K562 (cell line): Measurements from ENCODE around the gene ZCCHC24. TPM values are rescaled to one million over a fixed set of nuclear protein-coding genes. Genes with fewer than 3 reads are reported as not detected.

Experiments used
- ASH1L ChIP-seq: fragments of 450-650 bp; IDR thresholded peaks from 2 replicates; pipeline ENCODE4 v1.6.1; 2018; ENCODE audit warnings: borderline replicate concordance, mild to moderate bottlenecking, low read depth; ENCODE audit not compliant: partially characterized antibody
- DPF2 ChIP-seq: fragments of 450-650 bp; IDR thresholded peaks from 2 replicates; pipeline ENCODE4 v1.6.1; 2016
- HIVEP1 ChIP-seq: fragments of 250-450 bp; sonication (Bioruptor Pico); IDR thresholded peaks from 2 replicates; pipeline ENCODE4 v1.4.0; 2020; ENCODE audit warnings: mild to moderate bottlenecking
- NR4A1 ChIP-seq, 2 experiments: fragments of 250-450 bp in 1 of 2; fragments of 450-650 bp in 1 of 2; sonication (Bioruptor Pico) in 1 of 2; IDR thresholded peaks; 2 replicates each; pipeline versions ENCODE4 v1.4.0 to v1.6.1; 2016 to 2020; ENCODE audit warnings: mild to moderate bottlenecking in 2 of 2, missing compliant biosample characterization in 1 of 2, missing genetic modification characterization in 1 of 2, moderate library complexity in 1 of 2
- RBM34 ChIP-seq: fragments of 200-400 bp; formaldehyde crosslinking; IDR thresholded peaks from 2 replicates; pipeline ENCODE4 v1.6.1; 2018; ENCODE audit warnings: low read length, borderline replicate concordance; ENCODE audit not compliant: insufficient read depth
- SMAD4 ChIP-seq: fragments of 250-450 bp; sonication (Bioruptor Pico); conservative IDR thresholded peaks from 2 replicates; pipeline ENCODE4 v1.8.0; 2021; ENCODE audit warnings: inconsistent platforms, mild to moderate bottlenecking, moderate library complexity
- THRAP3 ChIP-seq: fragments of 450-650 bp; IDR thresholded peaks from 2 replicates; pipeline ENCODE4 v1.6.1; 2016; ENCODE audit warnings: mild to moderate bottlenecking, inconsistent platforms, borderline replicate concordance
- TRIM24 ChIP-seq, 2 experiments: fragments of 450-650 bp; IDR thresholded peaks; 2 replicates each; pipeline ENCODE4 v1.6.1; 2016
- ZNF12 ChIP-seq: sonication (generic); formaldehyde crosslinking; IDR thresholded peaks from 2 replicates; pipeline ENCODE4 v1.4.0; 2020; ENCODE audit warnings: mild to moderate bottlenecking, missing genetic modification reagents
- ZNF764 ChIP-seq: fragments of 250-450 bp; sonication (Bioruptor Pico); IDR thresholded peaks from 2 replicates; pipeline ENCODE4 v1.4.0; 2020; ENCODE audit warnings: low read depth, mild to moderate bottlenecking, moderate library complexity
- polyA plus RNA-seq, 8 experiments: library from polyadenylated mRNA; depleted of rRNA in 4 of 8; stranded (reverse) in 5 of 8; unstranded in 3 of 8; fragments of >200 nt; fragmentation: Nextera tagmentation in 2 of 8; fragmentation: Illumina TruSeq in 1 of 8; extraction: Ambion mirVana in 2 of 8; extraction: Trizol in 1 of 8; gene quantifications; 2 replicates each; pipeline versions ENCODE4 v1.2.1 to v1.2.3, GENCODE V29; 2011 to 2014; ENCODE audit warnings: inconsistent platforms in 1 of 8, missing spikeins in 1 of 8
- total RNA-seq, 7 experiments: library from RNA; depleted of rRNA in 6 of 7; stranded (reverse); fragments of >200 nt in 6 of 7; fragmentation: Illumina TruSeq in 2 of 7; extraction: Trizol in 2 of 7; gene quantifications; 2 replicates each; pipeline versions ENCODE4 v1.2.1 to v1.2.3, GENCODE V29; 2011 to 2021; ENCODE audit warnings: low replicate concordance in 1 of 7
- TF ChIP-seq, protein P1 (sequence below): fragments of 150-350 bp; IDR thresholded peaks from 2 replicates; pipeline ENCODE4 v1.6.1; 2014; ENCODE audit warnings: low read depth, mild to moderate bottlenecking, low read length, borderline replicate concordance
- TF ChIP-seq, protein P2 (sequence below): sonication (generic); formaldehyde crosslinking; IDR thresholded peaks from 2 replicates; pipeline ENCODE4 v1.8.0; 2023; ENCODE audit warnings: mild to moderate bottlenecking, missing genetic modification reagents
- TF ChIP-seq, protein P3 (sequence below): fragments of 250-450 bp; sonication (Bioruptor Pico); IDR thresholded peaks from 2 replicates; pipeline ENCODE4 v1.9.0; 2021; ENCODE audit warnings: mild to moderate bottlenecking, inconsistent platforms

Gene ZCCHC24
- total and polyA plus RNA-seq, 9 of the 15 experiments (the other 6 are each of a cell fraction or from before 2014, with no cell fraction given): 0.84 to 11.0 (median 4.6) TPM

DNA sequence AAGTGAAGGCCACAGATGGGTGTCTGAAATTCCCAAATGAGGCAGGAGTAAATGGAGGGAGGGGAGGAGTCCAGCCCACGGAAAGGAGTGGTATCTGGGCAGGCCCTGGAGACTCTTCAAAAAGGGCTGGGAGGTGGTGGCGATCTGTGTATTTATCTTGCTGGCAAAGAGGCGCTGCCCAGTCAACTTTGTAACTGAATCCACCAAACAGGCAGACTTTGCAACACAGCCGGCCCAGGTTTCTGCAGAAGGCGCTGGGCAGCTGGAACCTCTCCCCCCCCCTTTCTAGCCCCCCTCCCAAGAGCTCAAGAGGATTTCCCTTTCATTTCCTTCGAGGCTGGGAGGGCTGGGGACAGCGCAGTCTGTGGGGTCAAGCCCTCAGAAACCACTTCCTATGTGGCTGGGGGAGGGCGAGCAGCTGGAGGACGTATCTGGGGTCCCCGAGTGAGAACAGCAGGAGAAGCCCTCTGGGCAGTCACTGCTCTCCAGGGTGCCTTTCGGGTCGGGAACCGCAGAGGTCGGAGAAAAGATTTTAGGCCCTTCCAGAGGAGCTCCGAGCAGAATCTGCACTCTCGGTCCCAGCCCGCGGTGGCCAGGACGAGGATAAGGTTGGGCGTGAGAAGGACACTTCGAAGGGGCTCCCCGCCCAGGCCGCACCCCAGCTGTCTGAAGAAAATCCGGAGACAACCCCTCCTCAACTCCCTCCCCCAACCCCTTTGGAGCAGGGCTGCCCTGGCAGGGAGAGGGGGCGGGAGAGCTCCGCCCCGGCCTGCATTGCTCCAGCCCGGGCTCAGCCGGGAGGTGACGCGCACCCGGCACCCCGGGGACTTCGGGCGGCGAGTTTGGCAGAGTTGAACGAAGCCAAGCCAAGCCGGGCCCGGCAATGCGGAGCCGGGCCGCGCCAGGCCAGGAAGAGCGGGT, 965 bp downstream of the ZCCHC24 start (continued):
- TF ChIP-seq ASH1L (no peak), ZNF764 (CRISPR knock-in tag) (no peak), THRAP3 (no peak), SMAD4 (0 out of 2 replicates have a peak, but pooled peaks have one; percentile 42), RBM34 (no peak), ZNF12 (CRISPR knock-in tag) (no peak), NR4A1 (CRISPR knock-in tag; IDR thresholded peaks at IDR 0.05) (no peak), NR4A1 (tag; IDR thresholded peaks at IDR 0.05) (no peak), TRIM24 (IDR thresholded peaks at IDR 0.05) (no peak), HIVEP1 (CRISPR knock-in tag) (no peak), DPF2 (peak; percentile 24; the same call in 1 of the 2 replicates)
- TF ChIP-seq, protein P1, sequence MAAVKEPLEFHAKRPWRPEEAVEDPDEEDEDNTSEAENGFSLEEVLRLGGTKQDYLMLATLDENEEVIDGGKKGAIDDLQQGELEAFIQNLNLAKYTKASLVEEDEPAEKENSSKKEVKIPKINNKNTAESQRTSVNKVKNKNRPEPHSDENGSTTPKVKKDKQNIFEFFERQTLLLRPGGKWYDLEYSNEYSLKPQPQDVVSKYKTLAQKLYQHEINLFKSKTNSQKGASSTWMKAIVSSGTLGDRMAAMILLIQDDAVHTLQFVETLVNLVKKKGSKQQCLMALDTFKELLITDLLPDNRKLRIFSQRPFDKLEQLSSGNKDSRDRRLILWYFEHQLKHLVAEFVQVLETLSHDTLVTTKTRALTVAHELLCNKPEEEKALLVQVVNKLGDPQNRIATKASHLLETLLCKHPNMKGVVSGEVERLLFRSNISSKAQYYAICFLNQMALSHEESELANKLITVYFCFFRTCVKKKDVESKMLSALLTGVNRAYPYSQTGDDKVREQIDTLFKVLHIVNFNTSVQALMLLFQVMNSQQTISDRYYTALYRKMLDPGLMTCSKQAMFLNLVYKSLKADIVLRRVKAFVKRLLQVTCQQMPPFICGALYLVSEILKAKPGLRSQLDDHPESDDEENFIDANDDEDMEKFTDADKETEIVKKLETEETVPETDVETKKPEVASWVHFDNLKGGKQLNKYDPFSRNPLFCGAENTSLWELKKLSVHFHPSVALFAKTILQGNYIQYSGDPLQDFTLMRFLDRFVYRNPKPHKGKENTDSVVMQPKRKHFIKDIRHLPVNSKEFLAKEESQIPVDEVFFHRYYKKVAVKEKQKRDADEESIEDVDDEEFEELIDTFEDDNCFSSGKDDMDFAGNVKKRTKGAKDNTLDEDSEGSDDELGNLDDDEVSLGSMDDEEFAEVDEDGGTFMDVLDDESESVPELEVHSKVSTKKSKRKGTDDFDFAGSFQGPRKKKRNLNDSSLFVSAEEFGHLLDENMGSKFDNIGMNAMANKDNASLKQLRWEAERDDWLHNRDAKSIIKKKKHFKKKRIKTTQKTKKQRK: no peak
- TF ChIP-seq, protein P2, sequence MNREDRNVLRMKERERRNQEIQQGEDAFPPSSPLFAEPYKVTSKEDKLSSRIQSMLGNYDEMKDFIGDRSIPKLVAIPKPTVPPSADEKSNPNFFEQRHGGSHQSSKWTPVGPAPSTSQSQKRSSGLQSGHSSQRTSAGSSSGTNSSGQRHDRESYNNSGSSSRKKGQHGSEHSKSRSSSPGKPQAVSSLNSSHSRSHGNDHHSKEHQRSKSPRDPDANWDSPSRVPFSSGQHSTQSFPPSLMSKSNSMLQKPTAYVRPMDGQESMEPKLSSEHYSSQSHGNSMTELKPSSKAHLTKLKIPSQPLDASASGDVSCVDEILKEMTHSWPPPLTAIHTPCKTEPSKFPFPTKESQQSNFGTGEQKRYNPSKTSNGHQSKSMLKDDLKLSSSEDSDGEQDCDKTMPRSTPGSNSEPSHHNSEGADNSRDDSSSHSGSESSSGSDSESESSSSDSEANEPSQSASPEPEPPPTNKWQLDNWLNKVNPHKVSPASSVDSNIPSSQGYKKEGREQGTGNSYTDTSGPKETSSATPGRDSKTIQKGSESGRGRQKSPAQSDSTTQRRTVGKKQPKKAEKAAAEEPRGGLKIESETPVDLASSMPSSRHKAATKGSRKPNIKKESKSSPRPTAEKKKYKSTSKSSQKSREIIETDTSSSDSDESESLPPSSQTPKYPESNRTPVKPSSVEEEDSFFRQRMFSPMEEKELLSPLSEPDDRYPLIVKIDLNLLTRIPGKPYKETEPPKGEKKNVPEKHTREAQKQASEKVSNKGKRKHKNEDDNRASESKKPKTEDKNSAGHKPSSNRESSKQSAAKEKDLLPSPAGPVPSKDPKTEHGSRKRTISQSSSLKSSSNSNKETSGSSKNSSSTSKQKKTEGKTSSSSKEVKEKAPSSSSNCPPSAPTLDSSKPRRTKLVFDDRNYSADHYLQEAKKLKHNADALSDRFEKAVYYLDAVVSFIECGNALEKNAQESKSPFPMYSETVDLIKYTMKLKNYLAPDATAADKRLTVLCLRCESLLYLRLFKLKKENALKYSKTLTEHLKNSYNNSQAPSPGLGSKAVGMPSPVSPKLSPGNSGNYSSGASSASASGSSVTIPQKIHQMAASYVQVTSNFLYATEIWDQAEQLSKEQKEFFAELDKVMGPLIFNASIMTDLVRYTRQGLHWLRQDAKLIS (CRISPR knock-in tag): no peak; the same call in 1 of the 2 replicates
- TF ChIP-seq, protein P3, sequence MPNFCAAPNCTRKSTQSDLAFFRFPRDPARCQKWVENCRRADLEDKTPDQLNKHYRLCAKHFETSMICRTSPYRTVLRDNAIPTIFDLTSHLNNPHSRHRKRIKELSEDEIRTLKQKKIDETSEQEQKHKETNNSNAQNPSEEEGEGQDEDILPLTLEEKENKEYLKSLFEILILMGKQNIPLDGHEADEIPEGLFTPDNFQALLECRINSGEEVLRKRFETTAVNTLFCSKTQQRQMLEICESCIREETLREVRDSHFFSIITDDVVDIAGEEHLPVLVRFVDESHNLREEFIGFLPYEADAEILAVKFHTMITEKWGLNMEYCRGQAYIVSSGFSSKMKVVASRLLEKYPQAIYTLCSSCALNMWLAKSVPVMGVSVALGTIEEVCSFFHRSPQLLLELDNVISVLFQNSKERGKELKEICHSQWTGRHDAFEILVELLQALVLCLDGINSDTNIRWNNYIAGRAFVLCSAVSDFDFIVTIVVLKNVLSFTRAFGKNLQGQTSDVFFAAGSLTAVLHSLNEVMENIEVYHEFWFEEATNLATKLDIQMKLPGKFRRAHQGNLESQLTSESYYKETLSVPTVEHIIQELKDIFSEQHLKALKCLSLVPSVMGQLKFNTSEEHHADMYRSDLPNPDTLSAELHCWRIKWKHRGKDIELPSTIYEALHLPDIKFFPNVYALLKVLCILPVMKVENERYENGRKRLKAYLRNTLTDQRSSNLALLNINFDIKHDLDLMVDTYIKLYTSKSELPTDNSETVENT (CRISPR knock-in tag): no peak
